Activated T-helper 2 cell treated with anti-CD3 and anti-CD28 coated beads, Interferon-gamma antibody, Interleukin-2, Interleukin-4, amounts not matched to agents 10 μg/mL and 5 μg/mL and 100 μg/mL, durations not matched to agents 14 hours and 24 hours and 36 hours (primary cell): ENCODE measurements around the gene PRKG1. TPM values are rescaled to one million over a fixed set of nuclear protein-coding genes. Genes with fewer than 3 reads are reported as not detected.

ENCODE experiments used
- DNase-seq: peaks from one replicate; pipeline ENCODE4 v3.0.0; 2021; ENCODE audit warnings: low spot score
- H3K27ac Mint-ChIP-seq: one replicate; pipeline ENCODE4 v1.8.0; 2021; ENCODE audit warnings: mixed read lengths
- H3K27me3 Mint-ChIP-seq: one replicate; pipeline ENCODE4 v1.8.0; 2021; ENCODE audit warnings: low read depth, mixed read lengths
- H3K36me3 Mint-ChIP-seq: one replicate; pipeline ENCODE4 v1.8.0; 2021; ENCODE audit warnings: low read depth, mixed read lengths
- H3K4me1 Mint-ChIP-seq: one replicate; pipeline ENCODE4 v1.8.0; 2021; ENCODE audit warnings: low read depth, mixed read lengths
- H3K4me3 Mint-ChIP-seq: one replicate; pipeline ENCODE4 v1.8.0; 2021; ENCODE audit warnings: low read depth, mild to moderate bottlenecking, moderate library complexity, mixed read lengths
- H3K9me3 Mint-ChIP-seq: one replicate; pipeline ENCODE4 v1.8.0; 2021; ENCODE audit warnings: mixed read lengths
- intact Hi-C: fragments of 100-400 bp; cut with micrococcal nuclease; formaldehyde crosslinking; loops from one replicate; pipeline ENCODE4 v1.15.1; 2023
- total RNA-seq: library from RNA; stranded (reverse); gene quantifications from 2 replicates; pipeline ENCODE4 v1.2.3, GENCODE V29; 2022

Gene PRKG1
- total RNA-seq, 1 donor from 2014 or later: not detected

DNA sequence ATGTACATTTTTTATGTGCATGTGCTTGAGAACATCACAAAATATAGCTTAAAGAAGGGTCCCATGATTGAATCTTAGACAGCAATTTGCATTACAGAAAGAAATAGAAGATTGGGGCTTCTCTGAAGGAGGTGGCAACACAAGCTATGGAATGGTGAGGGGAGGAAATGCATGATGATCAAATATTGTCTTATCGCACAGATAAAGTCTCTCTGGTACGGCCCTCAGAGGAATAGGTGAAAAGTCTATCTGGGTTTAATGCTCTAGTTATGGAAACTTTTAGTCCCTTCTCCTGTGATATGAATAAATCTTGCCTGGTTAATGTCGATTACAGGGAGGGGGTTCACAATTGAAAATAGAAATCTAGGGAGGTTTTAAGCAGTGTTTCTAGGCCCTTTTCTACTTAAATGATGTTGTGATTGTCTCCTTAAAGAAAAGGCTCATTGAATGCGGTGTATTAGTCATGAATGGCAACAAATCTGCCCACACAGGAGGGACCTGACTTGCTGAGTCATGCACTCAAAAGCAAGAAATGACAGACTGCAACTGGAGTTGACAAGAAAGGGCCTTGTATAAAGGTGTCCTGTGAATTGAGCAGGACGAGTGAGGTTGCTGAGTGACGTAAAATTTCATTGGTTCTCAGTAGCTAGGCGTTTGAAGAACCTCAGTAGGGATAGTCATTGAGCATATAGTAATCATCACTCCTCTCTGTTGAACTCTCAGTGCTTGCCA lies 758.5 kb downstream of the PRKG1 start:
- DNase-seq: no peak
- Mint-ChIP-seq H3K27ac (no peak overlapping the region), H3K27me3 (peaks cover 4% of the 10 kb centered on the region), H3K9me3 (no peaks in the 10 kb centered on the region), H3K4me1 (peaks cover 3% of the 10 kb centered on the region), H3K4me3 (no peak overlapping the region), H3K36me3 (no peaks in the 10 kb centered on the region)
- intact Hi-C loops: loop anchor here (1.0 kb wide), 1 partner anchor 46 kb away; no protein-coding TSS in a partner anchor

DNA sequence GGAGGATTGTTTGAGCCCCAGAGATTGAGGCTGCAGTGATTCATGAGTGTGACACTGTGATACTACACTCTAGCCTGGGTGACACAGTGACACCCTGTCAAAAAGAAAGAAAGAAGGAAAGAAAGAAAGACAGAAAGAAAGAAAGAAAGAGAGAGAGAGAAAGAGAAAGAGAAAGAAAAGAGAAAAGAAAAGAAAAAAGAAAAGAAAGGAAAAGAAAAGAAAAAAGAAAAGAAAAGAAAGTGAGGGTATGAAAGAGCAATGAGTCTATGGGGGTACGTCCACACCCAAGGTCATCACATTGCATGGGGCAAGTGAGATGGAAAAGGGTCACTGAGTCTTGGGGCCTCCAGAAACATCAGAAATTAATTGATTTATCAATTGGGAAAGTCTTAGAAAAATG lies 760.3 kb downstream of the PRKG1 start:
- Mint-ChIP-seq H3K27me3 (peaks cover 4% of the 10 kb centered on the region), H3K36me3 (no peaks in the 10 kb centered on the region), H3K27ac (no peak overlapping the region), H3K4me3 (no peak overlapping the region), H3K4me1 (peaks cover 3% of the 10 kb centered on the region), H3K9me3 (no peaks in the 10 kb centered on the region)
- intact Hi-C loops: no loop called here
- no peak for DNase-seq

DNA sequence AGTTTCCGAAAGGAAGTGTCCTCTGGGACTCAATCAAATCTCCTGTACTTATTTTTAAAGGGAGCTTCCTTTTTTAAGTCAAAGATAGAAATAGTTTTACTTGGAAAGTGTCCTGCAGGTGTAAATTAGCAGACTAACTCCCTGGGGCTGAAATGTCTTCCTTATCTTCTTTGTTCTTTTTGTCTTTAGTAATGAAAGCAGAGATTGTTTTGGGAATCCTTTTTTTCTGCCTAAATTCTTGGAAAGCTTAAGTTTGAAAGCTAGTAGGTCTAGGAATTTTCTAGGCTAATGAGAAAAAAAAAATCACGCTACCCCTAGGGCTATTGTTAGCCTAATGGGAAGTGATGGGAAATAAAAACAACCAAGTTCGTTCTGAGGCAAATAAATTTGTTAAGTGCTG lies 764.2 kb downstream of the PRKG1 start:
- intact Hi-C loops: no loop called here
- H3K4me1 Mint-ChIP-seq: no peaks in the 10 kb centered on the region
- H3K9me3 Mint-ChIP-seq: no peaks in the 10 kb centered on the region
- H3K4me3 Mint-ChIP-seq: no peak overlapping the region
- no peaks in the 10 kb centered on the region for H3K36me3 Mint-ChIP-seq
- DNase-seq: no peak
- no peak overlapping the region for H3K27ac Mint-ChIP-seq
- H3K27me3 Mint-ChIP-seq: peaks cover 2% of the 10 kb centered on the region

DNA sequence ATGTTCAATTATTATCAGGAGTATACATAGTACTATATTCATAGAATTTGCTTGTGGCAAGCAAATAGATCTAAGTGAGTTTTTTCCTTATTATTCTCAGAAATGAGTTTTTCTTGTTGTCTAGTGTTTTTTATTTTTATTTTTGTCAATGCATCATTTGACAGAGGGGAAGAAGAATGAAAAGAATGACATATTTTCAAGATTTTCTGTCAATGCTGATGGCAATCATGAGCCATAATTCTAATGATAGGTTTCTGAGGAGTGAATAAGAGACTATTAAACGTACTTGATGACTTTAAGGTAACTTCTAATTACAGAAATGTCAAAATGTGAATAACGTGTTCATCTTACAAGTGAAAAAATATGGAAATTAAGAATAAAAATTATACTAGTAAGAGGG lies 769.7 kb downstream of the PRKG1 start:
- H3K27ac Mint-ChIP-seq: no peak overlapping the region
- no peaks in the 10 kb centered on the region for H3K9me3 Mint-ChIP-seq
- H3K4me1 Mint-ChIP-seq: no peaks in the 10 kb centered on the region
- H3K4me3 Mint-ChIP-seq: no peak overlapping the region
- DNase-seq: no peak
- H3K27me3 Mint-ChIP-seq: peaks cover 5% of the 10 kb centered on the region
- no peaks in the 10 kb centered on the region for H3K36me3 Mint-ChIP-seq
- intact Hi-C loops: no loop called here

DNA sequence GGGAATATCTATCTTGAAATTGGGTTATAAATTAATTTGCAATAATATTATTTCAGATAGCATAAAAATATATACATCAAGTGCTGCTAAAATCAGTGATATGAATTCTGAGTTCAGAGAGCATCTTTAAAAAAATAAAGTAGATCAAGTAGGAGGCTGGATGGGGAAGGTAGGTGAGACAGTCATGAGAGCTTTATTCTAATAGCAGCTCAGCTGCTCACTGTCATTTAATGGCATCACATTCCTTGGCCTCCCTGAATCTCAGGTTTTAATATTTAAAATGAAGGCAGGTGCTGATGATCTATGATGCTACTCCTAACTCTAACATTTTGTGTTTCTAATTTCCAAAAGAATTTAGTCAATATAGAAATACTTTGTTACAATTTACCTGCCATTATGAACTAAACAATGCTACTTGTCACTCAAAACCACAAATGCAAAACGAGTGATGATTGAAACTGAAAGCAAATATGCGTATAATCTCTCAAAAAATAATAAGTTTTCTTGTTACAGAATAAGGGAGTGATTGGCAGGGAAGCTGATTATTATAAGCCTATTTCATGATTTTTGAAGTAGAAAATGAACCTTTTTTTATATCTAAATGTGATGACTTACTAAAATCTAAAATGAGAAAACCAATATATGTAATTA lies 772.7 kb downstream of the PRKG1 start:
- intact Hi-C loops: no loop called here
- no peak for DNase-seq
- Mint-ChIP-seq H3K36me3 (no peaks in the 10 kb centered on the region), H3K27ac (no peak overlapping the region), H3K4me1 (no peaks in the 10 kb centered on the region), H3K27me3 (peaks cover 7% of the 10 kb centered on the region), H3K9me3 (no peaks in the 10 kb centered on the region), H3K4me3 (no peak overlapping the region)

DNA sequence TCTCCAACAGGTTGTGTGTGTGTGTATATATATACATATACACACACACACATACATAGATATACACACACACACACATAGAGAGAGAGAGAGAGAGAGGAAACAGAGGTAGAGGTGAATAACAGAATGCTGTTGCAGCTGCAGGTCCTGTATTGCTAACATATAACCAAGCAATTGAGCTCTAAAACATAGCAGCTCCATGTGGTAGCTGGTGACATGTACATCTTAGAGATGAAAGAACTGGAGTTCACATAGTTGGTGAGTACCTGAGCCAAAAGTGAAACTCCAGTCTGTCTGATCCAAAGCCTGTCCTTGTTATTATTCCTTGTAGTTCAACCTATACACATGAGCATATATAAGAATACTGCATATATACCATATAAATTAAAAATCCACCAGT lies 778.0 kb downstream of the PRKG1 start:
- Mint-ChIP-seq H3K27me3 (peaks cover 2% of the 10 kb centered on the region), H3K36me3 (no peaks in the 10 kb centered on the region), H3K27ac (no peak overlapping the region), H3K9me3 (no peaks in the 10 kb centered on the region), H3K4me3 (no peak overlapping the region), H3K4me1 (no peaks in the 10 kb centered on the region)
- no peak for DNase-seq
- intact Hi-C loops: no loop called here

DNA sequence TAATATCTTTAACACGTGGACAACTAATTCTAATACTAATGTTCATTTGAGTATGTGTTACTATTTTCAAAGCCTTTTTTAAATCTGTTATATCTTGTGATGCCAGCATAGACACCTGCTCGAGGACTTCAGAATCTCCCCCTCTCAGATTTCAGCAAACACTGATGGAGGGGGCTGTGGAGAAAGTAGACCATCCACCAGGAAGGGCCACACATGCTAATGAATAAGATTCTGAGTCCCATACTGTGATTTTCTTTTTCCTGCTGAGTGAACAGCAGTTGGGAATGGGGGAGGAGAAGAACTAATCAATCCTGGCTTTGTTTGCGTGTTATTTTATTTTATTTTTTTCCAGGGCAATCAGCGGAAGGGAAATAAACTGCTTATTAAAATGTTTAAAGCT lies 783.0 kb downstream of the PRKG1 start:
- H3K27ac Mint-ChIP-seq: no peak overlapping the region

DNA sequence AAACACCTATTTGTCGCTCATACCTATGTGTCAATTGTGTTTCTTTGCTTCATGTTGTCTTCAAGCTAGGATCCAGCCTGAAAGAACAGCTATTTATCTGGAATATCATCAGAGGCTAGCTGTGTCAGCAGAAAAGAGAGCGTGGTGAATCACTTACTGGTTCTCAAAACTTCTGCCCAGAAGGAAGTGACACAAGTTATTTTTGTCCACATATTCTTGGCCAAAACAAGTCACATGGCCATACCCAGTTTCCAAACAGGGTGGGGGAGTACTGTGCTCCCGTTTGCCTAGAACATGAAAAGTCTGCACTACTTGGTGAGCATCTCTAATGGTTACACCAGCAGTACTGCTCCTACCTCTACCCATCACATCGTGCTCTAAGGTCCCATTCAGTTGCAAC lies 786.0 kb downstream of the PRKG1 start:
- Mint-ChIP-seq H3K36me3 (no peaks in the 10 kb centered on the region), H3K9me3 (no peaks in the 10 kb centered on the region), H3K4me3 (no peak overlapping the region), H3K27me3 (no peaks in the 10 kb centered on the region), H3K27ac (no peak overlapping the region), H3K4me1 (no peaks in the 10 kb centered on the region)
- DNase-seq: no peak
- intact Hi-C loops: no loop called here

More for the DNA sequence above, 783.0 kb downstream of the PRKG1 start:
- Mint-ChIP-seq H3K36me3 (no peaks in the 10 kb centered on the region), H3K4me1 (no peaks in the 10 kb centered on the region), H3K9me3 (no peaks in the 10 kb centered on the region), H3K27me3 (no peaks in the 10 kb centered on the region), H3K4me3 (no peak overlapping the region)
- no peak for DNase-seq
- intact Hi-C loops: no loop called here

DNA sequence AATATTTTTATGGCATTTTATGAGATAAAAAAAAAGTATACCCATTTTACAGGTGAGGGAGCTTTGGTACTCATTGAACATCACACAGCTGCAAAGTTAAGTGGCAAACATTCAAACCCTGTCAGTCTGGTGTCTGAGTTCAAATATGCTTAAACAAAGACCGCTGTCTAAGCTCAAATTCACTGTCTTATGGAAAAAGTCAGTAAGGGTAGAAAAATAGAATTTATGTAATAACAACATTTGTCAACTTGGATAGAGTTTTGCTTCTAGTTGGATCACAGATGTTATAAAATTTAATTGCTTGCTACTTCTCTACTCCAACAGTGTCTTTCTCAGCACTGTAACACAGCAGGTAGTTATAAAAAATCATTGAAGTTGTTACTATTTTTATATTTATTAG lies 786.8 kb downstream of the PRKG1 start:
- Mint-ChIP-seq H3K4me1 (no peaks in the 10 kb centered on the region), H3K9me3 (no peaks in the 10 kb centered on the region), H3K4me3 (no peak overlapping the region), H3K36me3 (no peaks in the 10 kb centered on the region), H3K27me3 (no peaks in the 10 kb centered on the region), H3K27ac (no peak overlapping the region)
- DNase-seq: no peak
- intact Hi-C loops: no loop called here

DNA sequence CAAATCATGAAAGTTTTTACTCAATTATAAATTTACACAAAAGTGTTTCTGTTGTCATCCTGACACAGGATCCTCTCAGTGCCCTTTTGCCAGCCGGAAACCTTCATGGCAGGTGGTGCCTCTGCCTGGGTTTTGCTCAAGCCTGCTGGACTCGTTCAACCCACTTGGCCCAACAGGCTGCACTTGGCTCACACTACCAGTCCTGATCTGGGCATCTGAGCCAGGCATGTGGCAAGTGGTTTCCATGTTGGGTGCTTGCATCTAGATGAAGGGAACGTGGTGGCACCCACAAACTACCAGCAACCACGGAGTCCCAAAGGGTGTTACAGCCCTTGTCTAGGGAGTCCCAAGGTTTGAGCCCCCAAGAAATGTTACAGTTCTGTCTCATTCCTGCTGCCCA lies 787.4 kb downstream of the PRKG1 start:
- no peak for DNase-seq
- Mint-ChIP-seq H3K27me3 (no peaks in the 10 kb centered on the region), H3K27ac (no peak overlapping the region), H3K4me1 (no peaks in the 10 kb centered on the region), H3K4me3 (no peak overlapping the region), H3K9me3 (no peaks in the 10 kb centered on the region), H3K36me3 (no peaks in the 10 kb centered on the region)
- intact Hi-C loops: no loop called here

DNA sequence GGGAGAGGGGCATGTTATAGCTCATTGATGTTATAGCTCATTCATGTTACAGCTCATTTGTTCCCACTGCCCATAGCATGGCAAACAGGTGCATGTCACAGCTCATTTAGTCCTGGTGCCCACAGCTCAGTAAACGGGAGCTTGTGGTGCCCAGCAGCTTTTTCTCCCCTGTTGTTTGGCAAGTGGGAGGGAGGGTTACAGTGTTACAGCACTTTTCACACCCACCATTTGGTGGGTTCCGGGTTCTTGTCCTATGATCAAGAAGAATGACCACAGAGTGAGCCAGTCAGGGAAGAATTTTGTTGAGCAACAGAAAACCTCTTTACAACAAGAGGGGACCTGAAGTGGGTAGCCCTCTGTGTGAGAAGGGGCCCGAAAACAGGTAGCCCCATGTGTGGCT lies 787.9 kb downstream of the PRKG1 start:
- Mint-ChIP-seq H3K4me1 (no peaks in the 10 kb centered on the region), H3K27ac (no peak overlapping the region), H3K4me3 (no peak overlapping the region), H3K27me3 (no peaks in the 10 kb centered on the region), H3K9me3 (no peaks in the 10 kb centered on the region), H3K36me3 (no peaks in the 10 kb centered on the region)
- intact Hi-C loops: no loop called here
- no peak for DNase-seq

DNA sequence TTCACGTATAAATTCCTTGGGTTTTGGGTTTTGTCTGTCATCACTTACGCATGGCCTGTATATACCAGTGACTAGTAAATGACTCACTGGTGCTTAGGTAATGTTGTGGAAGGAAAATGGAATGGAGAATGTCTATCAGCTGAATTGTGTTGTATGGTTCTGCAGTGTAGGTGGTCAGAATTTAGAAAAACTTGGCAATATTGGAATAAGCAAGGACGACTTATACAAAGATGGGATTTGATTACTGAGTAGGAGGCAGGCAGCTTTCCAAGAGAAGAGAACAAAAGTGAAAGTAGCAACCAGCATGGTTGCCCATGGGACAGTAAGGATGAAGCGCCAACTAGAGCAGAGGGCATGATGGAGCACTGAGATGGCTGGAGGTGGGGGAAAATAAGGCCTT lies 793.7 kb downstream of the PRKG1 start:
- no peak for DNase-seq
- Mint-ChIP-seq H3K4me3 (no peak overlapping the region), H3K36me3 (no peaks in the 10 kb centered on the region), H3K27ac (no peak overlapping the region), H3K9me3 (no peaks in the 10 kb centered on the region), H3K27me3 (peaks cover 2% of the 10 kb centered on the region), H3K4me1 (peaks cover 2% of the 10 kb centered on the region)
- intact Hi-C loops: no loop called here

DNA sequence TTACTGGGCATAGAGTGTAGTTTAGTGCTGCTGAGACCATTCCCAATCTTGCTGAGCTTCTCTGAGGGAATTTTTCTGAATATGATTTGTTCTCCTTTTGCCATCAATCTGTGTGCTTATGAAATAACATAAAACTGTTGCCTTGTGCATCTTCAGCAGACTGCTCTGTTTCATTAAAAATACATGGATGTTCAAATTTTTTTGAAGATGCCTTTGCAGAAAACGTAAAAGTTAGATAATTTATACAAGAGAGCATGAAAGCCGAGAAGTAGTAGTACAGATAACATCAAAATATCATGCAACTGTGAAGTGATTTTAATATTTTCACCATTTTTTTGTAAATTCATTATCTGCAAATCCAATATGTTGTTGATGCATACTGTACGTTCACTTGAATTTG lies 799.8 kb downstream of the PRKG1 start:
- peaks cover 7% of the 10 kb centered on the region for H3K4me1 Mint-ChIP-seq
- DNase-seq: no peak
- no peaks in the 10 kb centered on the region for H3K36me3 Mint-ChIP-seq
- no peak overlapping the region for H3K4me3 Mint-ChIP-seq
- intact Hi-C loops: no loop called here
- peaks cover 6% of the 10 kb centered on the region for H3K27me3 Mint-ChIP-seq
- H3K27ac Mint-ChIP-seq: no peak overlapping the region
- H3K9me3 Mint-ChIP-seq: no peaks in the 10 kb centered on the region
